H1 (cell line): Measurements from ENCODE around the gene PLXNA4. TPM values are rescaled to one million over a fixed set of nuclear protein-coding genes. Genes with fewer than 3 reads are reported as not detected.

Experiments
- CTCF ChIA-PET: fragments of 300-600 bp; sonication (Branson Sonifier 250); formaldehyde crosslinking; loops from one replicate; lab custom pipeline; 2021; ENCODE audit not compliant: partially characterized antibody; lab: Charles Lee
- POLR2A ChIA-PET: fragments of 300-600 bp; sonication (Branson Sonifier 250); formaldehyde crosslinking; loops from one replicate; lab custom pipeline; 2021; ENCODE audit warnings: inconsistent platforms; ENCODE audit not compliant: partially characterized antibody; lab: Charles Lee
- DNase-seq, 2 experiments: peaks; one replicate each; pipeline versions ENCODE4 v3.0.0 to v3.0.0-alpha.2; 2010 to 2022; ENCODE audit warnings: low spot score in 2 of 2, low read depth in 1 of 2, mixed read lengths in 1 of 2
- FAIRE-seq: peaks from 2 replicates; lab custom pipeline; 2011; peaks lifted over from hg19 to GRCh38; lab: Jason Lieb, UNC
- H2AFZ ChIP-seq: 2 replicates; pipeline ENCODE4 v1.8.1; 2012; ENCODE audit warnings: low read length, inconsistent platforms
- H2AK5ac ChIP-seq: 2 replicates; pipeline ENCODE4 v1.6.1; 2013; ENCODE audit warnings: low read depth, low read length
- H2BK120ac ChIP-seq: replicated peaks from 2 replicates; pipeline ENCODE3; 2013; ENCODE audit warnings: low read depth, low read length, inconsistent platforms
- H2BK12ac ChIP-seq: 2 replicates; pipeline ENCODE4 v1.6.1; 2013; ENCODE audit warnings: low read depth, low read length
- H2BK15ac ChIP-seq: 2 replicates; pipeline ENCODE4 v1.6.1; 2013; ENCODE audit warnings: low read length
- H2BK20ac ChIP-seq: 2 replicates; pipeline ENCODE4 v1.6.1; 2013; ENCODE audit warnings: low read length
- H2BK5ac ChIP-seq: 2 replicates; pipeline ENCODE4 v1.6.1; 2013; ENCODE audit warnings: low read depth, low read length
- H3K14ac ChIP-seq: 2 replicates; pipeline ENCODE4 v1.6.1; 2013; ENCODE audit warnings: inconsistent platforms; ENCODE audit not compliant: insufficient read length
- H3K18ac ChIP-seq: 2 replicates; pipeline ENCODE4 v1.6.1; 2013; ENCODE audit warnings: low read length; ENCODE audit errors: extremely low read depth
- H3K23ac ChIP-seq: 2 replicates; pipeline ENCODE4 v1.6.1; 2013; ENCODE audit warnings: inconsistent platforms; ENCODE audit not compliant: insufficient read length
- H3K23me2 ChIP-seq: 2 replicates; pipeline ENCODE4 v1.6.1; 2013; ENCODE audit warnings: low read depth, low read length
- H3K27ac ChIP-seq: 2 replicates; pipeline ENCODE4 v1.6.1; 2011; ENCODE audit warnings: low read depth, low read length, inconsistent platforms
- H3K27me3 ChIP-seq, 4 experiments: replicated peaks in 1 of 4; 1 replicate in 1 of 4; 2 replicates in 3 of 4; pipeline versions ENCODE4 v1.6.1 to v1.8.1; 2011 to 2013; ENCODE audit warnings: low read length in 3 of 4, mild to moderate bottlenecking in 3 of 4, inconsistent platforms in 2 of 4, mixed read lengths in 2 of 4, moderate library complexity in 1 of 4; ENCODE audit not compliant: control insufficient read depth in 3 of 4, insufficient read depth in 3 of 4; ENCODE audit errors: extremely low read depth in 1 of 4
- H3K36me3 ChIP-seq, 4 experiments: 2 replicates each; pipeline versions ENCODE4 v1.6.1 to v1.8.1; 2011 to 2013; ENCODE audit warnings: mild to moderate bottlenecking in 4 of 4, low read length in 3 of 4, moderate library complexity in 2 of 4, control low read depth in 1 of 4, inconsistent platforms in 1 of 4; ENCODE audit not compliant: insufficient read depth in 4 of 4, control insufficient read depth in 2 of 4
- H3K4ac ChIP-seq: replicated peaks from 2 replicates; pipeline ENCODE3; 2013; ENCODE audit warnings: low read length, low read depth, mixed read lengths, inconsistent platforms; ENCODE audit not compliant: insufficient read length
- H3K4me1 ChIP-seq, 4 experiments: replicated peaks in 1 of 4; 1 replicate in 1 of 4; 2 replicates in 3 of 4; pipeline versions ENCODE4 v1.6.1 to v1.8.1; 2011 to 2013; ENCODE audit warnings: low read length in 3 of 4, inconsistent platforms in 2 of 4, mixed read lengths in 1 of 4; ENCODE audit not compliant: insufficient read depth in 4 of 4, control insufficient read depth in 3 of 4
- H3K4me2 ChIP-seq, 2 experiments: 2 replicates each; pipeline versions ENCODE4 v1.6.1 to v1.8.1; 2011 to 2013; ENCODE audit warnings: low read depth in 2 of 2, low read length in 2 of 2, control low read depth in 1 of 2, inconsistent platforms in 1 of 2, mild to moderate bottlenecking in 1 of 2; ENCODE audit not compliant: insufficient read depth in 1 of 2
- H3K4me3 ChIP-seq, 4 experiments: fragments of 200-600, 300-600 bp in 1 of 4; sonication (generic), shearing (Covaris generic), sonication (Bioruptor Twin) in 1 of 4; 2 replicates each; pipeline versions ENCODE4 v1.5.1 to v1.8.1; 2011 to 2016; ENCODE audit warnings: low read length in 4 of 4, low read depth in 3 of 4, control low read depth in 2 of 4, inconsistent platforms in 2 of 4, mild to moderate bottlenecking in 2 of 4, mixed read lengths in 1 of 4, moderate library complexity in 1 of 4; ENCODE audit not compliant: insufficient read depth in 2 of 4; ENCODE audit errors: extremely low read depth in 1 of 4
- H3K56ac ChIP-seq: replicated peaks from 2 replicates; pipeline ENCODE3; 2013; ENCODE audit warnings: low read depth, mild to moderate bottlenecking, mixed read lengths, low read length, inconsistent platforms; ENCODE audit not compliant: insufficient read length
- H3K79me1 ChIP-seq: 2 replicates; pipeline ENCODE4 v1.6.1; 2013; ENCODE audit warnings: low read depth, low read length, control low read depth
- H3K79me2 ChIP-seq, 2 experiments: 2 replicates each; pipeline versions ENCODE4 v1.6.1 to v1.8.1; 2012 to 2013; ENCODE audit warnings: low read length in 2 of 2, mild to moderate bottlenecking in 2 of 2, inconsistent platforms in 1 of 2; ENCODE audit not compliant: insufficient read depth in 2 of 2, control insufficient read depth in 1 of 2
- H3K9ac ChIP-seq, 4 experiments: replicated peaks in 1 of 4; 1 replicate in 1 of 4; 2 replicates in 3 of 4; pipeline versions ENCODE4 v1.6.1 to v1.8.1; 2011 to 2013; ENCODE audit warnings: low read depth in 3 of 4, low read length in 3 of 4, control low read depth in 2 of 4, mild to moderate bottlenecking in 2 of 4, moderate library complexity in 2 of 4, inconsistent platforms in 1 of 4; ENCODE audit errors: extremely low read depth in 1 of 4
- H3K9me3 ChIP-seq, 2 experiments: 2 replicates each; pipeline versions ENCODE4 v1.6.1 to v1.8.1; 2012 to 2013; ENCODE audit warnings: mild to moderate bottlenecking in 2 of 2, moderate library complexity in 2 of 2, control low read depth in 1 of 2, inconsistent platforms in 1 of 2, low read depth in 1 of 2, low read length in 1 of 2, mixed read lengths in 1 of 2; ENCODE audit not compliant: insufficient read depth in 2 of 2
- H4K20me1 ChIP-seq, 2 experiments: replicated peaks in 1 of 2; 2 replicates each; pipeline versions ENCODE3 to v1.8.1; 2011 to 2013; ENCODE audit warnings: inconsistent platforms in 2 of 2, low read length in 2 of 2, mild to moderate bottlenecking in 1 of 2; ENCODE audit not compliant: insufficient read depth in 2 of 2, control insufficient read depth in 1 of 2
- H4K5ac ChIP-seq: 2 replicates; pipeline ENCODE4 v1.6.1; 2013; ENCODE audit warnings: low read length, low read depth, mixed read lengths, inconsistent platforms; ENCODE audit not compliant: insufficient read length
- H4K8ac ChIP-seq: 2 replicates; pipeline ENCODE4 v1.8.0; 2013; ENCODE audit warnings: mild to moderate bottlenecking, moderate library complexity, low read length, inconsistent platforms; ENCODE audit not compliant: insufficient read depth; ENCODE audit errors: extremely low read depth
- H4K91ac ChIP-seq: replicated peaks from 2 replicates; pipeline ENCODE3; 2013; ENCODE audit warnings: low read length, mixed read lengths, inconsistent platforms; ENCODE audit not compliant: insufficient read length
- JUN ChIP-seq: IDR thresholded peaks from 2 replicates; pipeline ENCODE4 v1.6.1; 2011; ENCODE audit warnings: low read depth, mild to moderate bottlenecking, improper control_type of control experiment, low read length
- RBBP5 ChIP-seq: IDR thresholded peaks from 2 replicates; pipeline ENCODE4 v1.7.1; 2012; ENCODE audit warnings: low read depth, mild to moderate bottlenecking, inconsistent platforms, low read length, moderate library complexity, borderline replicate concordance
- WGBS, 2 experiments: shearing (Covaris generic) in 1 of 2; methylation state at CpG; one replicate each; pipeline versions ENCODE4 v1.1.6 to v1.1.7; 2013 to 2015; ENCODE audit warnings: low lambda C conversion rate in 2 of 2, mixed read lengths in 2 of 2, inconsistent platforms in 1 of 2, low coverage in 1 of 2, missing lambda C conversion rate in 1 of 2; ENCODE audit not compliant: insufficient replicate concordance in 2 of 2, insufficient coverage in 1 of 2, insufficient read length in 1 of 2; ENCODE audit errors: extremely low coverage in 1 of 2, missing lambda C conversion rate in 1 of 2; 5-methylcytosine and 5-hydroxymethylcytosine counted together
- polyA plus RNA-seq, 7 experiments: library from polyadenylated mRNA; depleted of rRNA in 3 of 7; stranded (reverse) in 5 of 7; unstranded in 2 of 7; fragments of >200 nt in 5 of 7; fragments of 200-250 nt in 2 of 7; gene quantifications; 1 replicate in 5 of 7; 2 replicates in 1 of 7; 4 replicates in 1 of 7; pipeline versions ENCODE4 v1.2.1 to v1.2.3, GENCODE V29; 2011 to 2013; ENCODE audit warnings: missing spikeins in 2 of 7, mixed read lengths in 2 of 7
- total RNA-seq: library from RNA; stranded (reverse); fragmentation: NEBNext Ultra II Directional; extraction: Animal tissue kit (Norgen Biotek cat#: 25700); gene quantifications from 2 replicates; pipeline ENCODE4 v1.2.1, GENCODE V29; 2021

PLXNA4 gene
- total and polyA plus RNA-seq, 2 of the 8 experiments (the other 6 are each of a cell fraction or from before 2014, with no cell fraction given): 0.76 to 0.79 TPM

GRCh38 chr7:132509643-132510042 lies 66.6 kb downstream of the PLXNA4 start:
- no peak overlapping the region for H2BK120ac ChIP-seq
- WGBS, 2 experiments: 87% methylated on average over 4 of the region's 4 CpGs; no CpG with 5 or more reads in 1 of the 2 experiments
- DNase-seq (no peak), FAIRE-seq (no peak)
- H3K27me3 ChIP-seq: no peaks in the 10 kb centered on the region
- no peak overlapping the region for H2AK5ac ChIP-seq
- H3K56ac ChIP-seq: no peak overlapping the region
- no peak overlapping the region for H4K91ac ChIP-seq
- no peak overlapping the region for H3K9ac ChIP-seq
- no peak overlapping the region for H3K18ac ChIP-seq
- H3K4me3 ChIP-seq: no peak overlapping the region
- H3K9me3 ChIP-seq: no peaks in the 10 kb centered on the region
- H4K8ac ChIP-seq: no peak overlapping the region
- ChIA-PET POLR2A (no interaction called here), CTCF (interaction anchor here (0.7 to 3.5 kb wide), 5 partner anchors 9 to 141 kb away, joined by 3 to 16 read pairs (median 5); no protein-coding TSS in a partner anchor)
- H3K79me1 ChIP-seq: no peaks in the 10 kb centered on the region
- H3K36me3 ChIP-seq: no peaks in the 10 kb centered on the region
- H2AFZ ChIP-seq: no peak overlapping the region
- H3K23ac ChIP-seq: no peak overlapping the region
- no peak overlapping the region for H2BK20ac ChIP-seq
- no peak overlapping the region for H3K4me2 ChIP-seq
- H3K4ac ChIP-seq: no peak overlapping the region
- no peaks in the 10 kb centered on the region for H3K23me2 ChIP-seq
- no peaks in the 10 kb centered on the region for H3K79me2 ChIP-seq
- H2BK12ac ChIP-seq: no peak overlapping the region
- H2BK15ac ChIP-seq: no peak overlapping the region
- no peak overlapping the region for H2BK5ac ChIP-seq
- no peak overlapping the region for H3K14ac ChIP-seq
- no peaks in the 10 kb centered on the region for H4K20me1 ChIP-seq
- H3K4me1 ChIP-seq: no peaks in the 10 kb centered on the region
- H4K5ac ChIP-seq: no peak overlapping the region
- no peak overlapping the region for H3K27ac ChIP-seq
- TF ChIP-seq RBBP5: no peak
- no peak for TF ChIP-seq JUN
